NCI-H1930 (cell line): ENCODE data around the gene L2HGDH.

Experiments used
- DNase-seq, 2 experiments: peaks; one replicate each; lab custom pipeline; 2025; lab: John Stamatoyannopoulos, UW

The L2HGDH gene

GRCh38 chr14:50288146-50288545 lies 23.9 kb downstream of the L2HGDH start:
- DNase-seq: no peak

- no peak for DNase-seq
These were observed 26.2 kb downstream of the L2HGDH start for GRCh38 chr14:50285861-50286260.

GRCh38 chr14:50272498-50272897 lies 39.5 kb downstream of the L2HGDH start:
- no peak for DNase-seq

GRCh38 chr14:50270932-50271331 lies 41.1 kb downstream of the L2HGDH start:
- DNase-seq: no peak

GRCh38 chr14:50265029-50265428 lies 47.0 kb downstream of the L2HGDH start:
- DNase-seq: no peak

- no peak for DNase-seq
These were observed 48.7 kb downstream of the L2HGDH start for GRCh38 chr14:50263321-50263720.

- no peak for DNase-seq
These were observed 49.2 kb downstream of the L2HGDH start for GRCh38 chr14:50262865-50263264.

- no peak for DNase-seq
These were observed 51.5 kb downstream of the L2HGDH start for GRCh38 chr14:50260511-50260910.

- DNase-seq: no peak
These were observed 52.0 kb downstream of the L2HGDH start for GRCh38 chr14:50260072-50260471.

GRCh38 chr14:50257732-50258131 lies 54.3 kb downstream of the L2HGDH start:
- DNase-seq: no peak

GRCh38 chr14:50254248-50254647 lies 57.8 kb downstream of the L2HGDH start:
- no peak for DNase-seq

- DNase-seq: no peak
These were observed 62.8 kb downstream of the L2HGDH start for GRCh38 chr14:50249136-50249775.

GRCh38 chr14:50247245-50247644 lies 64.8 kb downstream of the L2HGDH start:
- DNase-seq: no peak

GRCh38 chr14:50242566-50243310 lies 69.3 kb downstream of the L2HGDH start:
- DNase-seq: no peak

GRCh38 chr14:50242096-50242495 lies 69.9 kb downstream of the L2HGDH start:
- DNase-seq: no peak

- no peak for DNase-seq
These were observed 74.6 kb downstream of the L2HGDH start for GRCh38 chr14:50237427-50237826.

- no peak for DNase-seq
These were observed 78.1 kb downstream of the L2HGDH start for GRCh38 chr14:50233951-50234250.

GRCh38 chr14:50233166-50233950 lies 78.7 kb downstream of the L2HGDH start:
- DNase-seq: no peak

- DNase-seq: no peak
These were observed 79.8 kb downstream of the L2HGDH start for GRCh38 chr14:50232276-50232642.

- DNase-seq: peak; percentile 72 to 86
These were observed 80.4 kb downstream of the L2HGDH start, which contains the start of gene SOS2 for GRCh38 chr14:50231475-50232275. Gene SOS2 (minus strand): TSS chr14:50231578. CDS start chr14:50231283, 295 bp downstream.

- no peak for DNase-seq
These were observed 81.1 kb downstream of the L2HGDH start for GRCh38 chr14:50230701-50231474.

- DNase-seq: no peak
These were observed 81.7 kb downstream of the L2HGDH start for GRCh38 chr14:50230401-50230700.
